Naive thymus-derived CD8-positive, alpha-beta T cell (primary cell): ENCODE results near the gene RHO. TPM values are rescaled to one million over a fixed set of nuclear protein-coding genes. Genes with fewer than 3 reads are reported as not detected.

ENCODE experiments used
- ATAC-seq, 2 donors: fragments of 150-1000 bp; cut with Tn5 transposase in 1 of 2; sonication (Bioruptor Pico), chemical (Tn5 transposase) in 1 of 2; 1 replicate in 1 of 2; 2 replicates in 1 of 2; pipeline ENCODE4 v1.10.0; 2021; ENCODE audit warnings: mild to moderate bottlenecking in 2 of 2, moderate library complexity in 2 of 2
- POLR2A ChIA-PET: fragments of 350-600 bp; sonication (Branson Sonifier 250); formaldehyde crosslinking; loops from one replicate; lab custom pipeline; 2021; ENCODE audit warnings: antibody characterized with exemption; lab: Charles Lee
- DNase-seq, 10 donors: peaks; one replicate each; pipeline versions ENCODE4 v3.0.0 to v3.0.0-alpha.2; 2020 to 2022
- H3K27ac Mint-ChIP-seq, 10 donors: one replicate each; pipeline ENCODE4 v1.8.0; 2020 to 2022; ENCODE audit warnings: mild to moderate bottlenecking in 10 of 10, mixed read lengths in 10 of 10, moderate library complexity in 4 of 10, inconsistent platforms in 1 of 10
- H3K27me3 Mint-ChIP-seq, 5 donors: one replicate each; pipeline ENCODE4 v1.8.0; 2021 to 2022; ENCODE audit warnings: mixed read lengths in 5 of 5
- H3K36me3 Mint-ChIP-seq, 3 donors: one replicate each; pipeline ENCODE4 v1.8.0; 2020 to 2022; ENCODE audit warnings: mixed read lengths in 3 of 3, mild to moderate bottlenecking in 2 of 3, inconsistent platforms in 1 of 3
- H3K4me1 Mint-ChIP-seq, 4 donors: one replicate each; pipeline ENCODE4 v1.8.0; 2021 to 2022; ENCODE audit warnings: mixed read lengths in 4 of 4
- H3K4me3 Mint-ChIP-seq, 10 donors: one replicate each; pipeline ENCODE4 v1.8.0; 2020 to 2022; ENCODE audit warnings: mild to moderate bottlenecking in 10 of 10, mixed read lengths in 10 of 10, moderate library complexity in 6 of 10, inconsistent platforms in 1 of 10
- H3K9me3 Mint-ChIP-seq, 9 donors: one replicate each; pipeline ENCODE4 v1.8.0; 2020 to 2022; ENCODE audit warnings: mixed read lengths in 9 of 9, mild to moderate bottlenecking in 3 of 9, inconsistent platforms in 1 of 9, moderate library complexity in 1 of 9
- polyA plus RNA-seq, 3 donors: library from polyadenylated mRNA; unstranded; fragments of 300-500 nt; fragmentation: Illumina TruSeq; gene quantifications; one replicate each; pipeline ENCODE4 v1.2.3, GENCODE V29; 2021
- total RNA-seq, 8 experiments: library from RNA in 2 of 8; stranded (reverse) in 2 of 8; gene quantifications; one replicate each; pipeline ENCODE4 v1.2.3 and lab custom pipeline; 2021 to 2026

Gene RHO
- total and polyA plus RNA-seq, 5 experiments from 2014 or later = 0.13 TPM; not detected in 4

- no peak for DNase-seq
- Mint-ChIP-seq H3K27me3 (peaks cover 0 to 3% (median 0%) of the 10 kb centered on the region in 5 donors), H3K9me3 (no peaks in the 10 kb centered on the region), H3K27ac (peak overlapping the region in 1 of 10 donors; percentile 34), H3K4me1 (peaks cover 0 to 16% (median 0%) of the 10 kb centered on the region in 4 donors), H3K36me3 (no peaks in the 10 kb centered on the region), H3K4me3 (no peak overlapping the region)
- ATAC-seq = no peak
- POLR2A ChIA-PET = no interaction called here
Observed at GRCh38 chr3:129527262-129527661, 1.2 kb upstream of the RHO start.

- DNase-seq (no peak), ATAC-seq (no peak)
- H3K27me3 Mint-ChIP-seq = peaks cover 0 to 5% (median 0%) of the 10 kb centered on the region in 5 donors
- POLR2A ChIA-PET = no interaction called here
- H3K9me3 Mint-ChIP-seq = no peaks in the 10 kb centered on the region
- peaks cover 0 to 16% (median 1%) of the 10 kb centered on the region in 4 donors for H3K4me1 Mint-ChIP-seq
- H3K4me3 Mint-ChIP-seq = no peak overlapping the region
- H3K36me3 Mint-ChIP-seq = no peaks in the 10 kb centered on the region
- peak overlapping the region in 2 of 10 donors; percentile 33 to 40 for H3K27ac Mint-ChIP-seq
Observed at GRCh38 chr3:129529436-129530210, 1.2 kb downstream of the RHO start.

GRCh38 chr3:129530251-129530791, 1.9 kb downstream of the RHO start:
- ATAC-seq (no peak), DNase-seq (no peak)
- H3K36me3 Mint-ChIP-seq = no peaks in the 10 kb centered on the region
- peaks cover 0 to 12% (median 1%) of the 10 kb centered on the region in 4 donors for H3K4me1 Mint-ChIP-seq
- no peak overlapping the region for H3K27ac Mint-ChIP-seq
- peaks cover 0 to 5% (median 0%) of the 10 kb centered on the region in 5 donors for H3K27me3 Mint-ChIP-seq
- H3K4me3 Mint-ChIP-seq = no peak overlapping the region
- no peaks in the 10 kb centered on the region for H3K9me3 Mint-ChIP-seq
- POLR2A ChIA-PET = interaction anchor here (0.7 kb wide), 1 partner anchor 89 kb away, joined by 3 read pairs; no protein-coding TSS in a partner anchor

GRCh38 chr3:129530821-129531220, 2.4 kb downstream of the RHO start:
- no peaks in the 10 kb centered on the region for H3K36me3 Mint-ChIP-seq
- ATAC-seq = no peak
- DNase-seq = no peak
- H3K27me3 Mint-ChIP-seq = peaks cover 0 to 5% (median 0%) of the 10 kb centered on the region in 5 donors
- peaks cover 0 to 7% (median 1%) of the 10 kb centered on the region in 4 donors for H3K4me1 Mint-ChIP-seq
- no peak overlapping the region for H3K4me3 Mint-ChIP-seq
- POLR2A ChIA-PET = interaction anchor here (0.7 kb wide), 1 partner anchor 90 kb away, joined by 3 read pairs; no protein-coding TSS in a partner anchor
- no peaks in the 10 kb centered on the region for H3K9me3 Mint-ChIP-seq
- H3K27ac Mint-ChIP-seq = no peak overlapping the region

GRCh38 chr3:129531699-129532098, 3.3 kb downstream of the RHO start:
- no peaks in the 10 kb centered on the region for H3K36me3 Mint-ChIP-seq
- peaks cover 0 to 3% (median 0%) of the 10 kb centered on the region in 4 donors for H3K4me1 Mint-ChIP-seq
- H3K27ac Mint-ChIP-seq = peak overlapping the region in 1 of 10 donors; percentile 7
- DNase-seq (no peak), ATAC-seq (no peak)
- H3K27me3 Mint-ChIP-seq = peaks cover 0 to 5% (median 0%) of the 10 kb centered on the region in 5 donors
- no peak overlapping the region for H3K4me3 Mint-ChIP-seq
- H3K9me3 Mint-ChIP-seq = no peaks in the 10 kb centered on the region
- POLR2A ChIA-PET = no interaction called here

- Mint-ChIP-seq H3K4me3 (no peak overlapping the region), H3K4me1 (peaks cover 0 to 3% (median 0%) of the 10 kb centered on the region in 4 donors), H3K36me3 (no peaks in the 10 kb centered on the region), H3K27ac (no peak overlapping the region), H3K27me3 (peaks cover 0 to 5% (median 0%) of the 10 kb centered on the region in 5 donors), H3K9me3 (no peaks in the 10 kb centered on the region)
- ATAC-seq (no peak), DNase-seq (no peak)
- POLR2A ChIA-PET = no interaction called here
Observed at GRCh38 chr3:129532261-129532660, 3.8 kb downstream of the RHO start.

- H3K9me3 Mint-ChIP-seq = no peaks in the 10 kb centered on the region
- H3K27ac Mint-ChIP-seq = no peak overlapping the region
- peaks cover 0 to 3% (median 0%) of the 10 kb centered on the region in 4 donors for H3K4me1 Mint-ChIP-seq
- no peaks in the 10 kb centered on the region for H3K36me3 Mint-ChIP-seq
- ATAC-seq (no peak), DNase-seq (no peak)
- no peak overlapping the region for H3K4me3 Mint-ChIP-seq
- peaks cover 0 to 5% (median 0%) of the 10 kb centered on the region in 5 donors for H3K27me3 Mint-ChIP-seq
- POLR2A ChIA-PET = no interaction called here
Observed at GRCh38 chr3:129533406-129533805, 5.0 kb downstream of the RHO start.

GRCh38 chr3:129534428-129535027, 6.1 kb downstream of the RHO start:
- no peaks in the 10 kb centered on the region for H3K36me3 Mint-ChIP-seq
- H3K27me3 Mint-ChIP-seq = peaks cover 0 to 5% (median 0%) of the 10 kb centered on the region in 5 donors
- no peaks in the 10 kb centered on the region for H3K9me3 Mint-ChIP-seq
- POLR2A ChIA-PET = no interaction called here
- H3K4me1 Mint-ChIP-seq = peaks cover 0 to 3% (median 0%) of the 10 kb centered on the region in 4 donors
- ATAC-seq = no peak
- H3K4me3 Mint-ChIP-seq = no peak overlapping the region
- peak overlapping the region in 2 of 10 donors; percentile 7 to 63 for H3K27ac Mint-ChIP-seq
- DNase-seq = no peak

- H3K27ac Mint-ChIP-seq = no peak overlapping the region
- no peaks in the 10 kb centered on the region for H3K9me3 Mint-ChIP-seq
- no peak for DNase-seq
- H3K4me1 Mint-ChIP-seq = peaks cover 0 to 3% (median 0%) of the 10 kb centered on the region in 4 donors
- H3K27me3 Mint-ChIP-seq = peaks cover 0 to 5% (median 0%) of the 10 kb centered on the region in 5 donors
- no peak overlapping the region for H3K4me3 Mint-ChIP-seq
- no peak for ATAC-seq
- POLR2A ChIA-PET = no interaction called here
- H3K36me3 Mint-ChIP-seq = no peaks in the 10 kb centered on the region
Observed at GRCh38 chr3:129535075-129535474, 6.6 kb downstream of the RHO start.

- Mint-ChIP-seq H3K9me3 (no peaks in the 10 kb centered on the region), H3K4me1 (peaks cover 0 to 3% (median 0%) of the 10 kb centered on the region in 4 donors), H3K36me3 (no peaks in the 10 kb centered on the region), H3K27ac (peak overlapping the region in 1 of 10 donors; percentile 66), H3K4me3 (no peak overlapping the region), H3K27me3 (peaks cover 0 to 5% (median 0%) of the 10 kb centered on the region in 5 donors)
- POLR2A ChIA-PET = no interaction called here
- ATAC-seq = no peak
- DNase-seq = no peak
Observed at GRCh38 chr3:129536374-129536667, 7.9 kb downstream of the RHO start.

- Mint-ChIP-seq H3K27me3 (peaks cover 0 to 1% (median 0%) of the 10 kb centered on the region in 5 donors), H3K9me3 (no peaks in the 10 kb centered on the region), H3K4me3 (no peak overlapping the region), H3K4me1 (peaks cover 0 to 3% (median 0%) of the 10 kb centered on the region in 4 donors), H3K36me3 (no peaks in the 10 kb centered on the region), H3K27ac (no peak overlapping the region)
- ATAC-seq (no peak), DNase-seq (no peak)
- POLR2A ChIA-PET = interaction anchor here (0.8 kb wide), 1 partner anchor 31 kb away, joined by 3 read pairs; no protein-coding TSS in a partner anchor
Observed at GRCh38 chr3:129536804-129537203, 8.4 kb downstream of the RHO start.

- Mint-ChIP-seq H3K27me3 (peaks cover 0 to 5% (median 0%) of the 10 kb centered on the region in 5 donors), H3K4me1 (peaks cover 0 to 1% (median 0%) of the 10 kb centered on the region in 4 donors), H3K36me3 (no peaks in the 10 kb centered on the region), H3K9me3 (no peaks in the 10 kb centered on the region), H3K27ac (no peak overlapping the region), H3K4me3 (no peak overlapping the region)
- POLR2A ChIA-PET = no interaction called here
- DNase-seq (no peak), ATAC-seq (no peak)
Observed at GRCh38 chr3:129539206-129539605, 10.8 kb downstream of the RHO start.
